SK-N-SH (cell line): ENCODE results near the gene ACAP1. TPM values are rescaled to one million over a fixed set of nuclear protein-coding genes. Genes with fewer than 3 reads are reported as not detected.

Experiments used
- CTCF ChIA-PET: fragments of 300-600, 350-600 bp; formaldehyde crosslinking; extraction: SDS; loops from one replicate; lab custom pipeline; 2021; lab: Yijun Ruan, JAX
- POLR2A ChIA-PET: fragments of 350-600 bp; sonication (Branson Sonifier 250); formaldehyde crosslinking; extraction: SDS; loops from one replicate; lab custom pipeline; 2020; ENCODE audit warnings: antibody characterized with exemption, inconsistent platforms; lab: Yijun Ruan, JAX
- DNase-seq: peaks from one replicate; pipeline ENCODE4 v3.0.0; 2012
- H2AFZ ChIP-seq: fragments of 200-600 bp; sonication (generic); 2 replicates; pipeline ENCODE4 v1.8.1; 2016; ENCODE audit warnings: antibody characterized with exemption, mild to moderate bottlenecking, low read depth
- H3F3A ChIP-seq: fragments of 200-600 bp; sonication (generic); replicated peaks from 2 replicates; pipeline ENCODE3; 2016; ENCODE audit warnings: antibody characterized with exemption, mild to moderate bottlenecking; ENCODE audit not compliant: insufficient read depth
- H3K27ac ChIP-seq, 2 experiments: fragments of 200-500 bp in 1 of 2; fragments of 200-600 bp in 1 of 2; sonication (Bioruptor generic) in 1 of 2; sonication (generic), shearing (Covaris generic) in 1 of 2; 2 replicates each; pipeline versions ENCODE4 v1.5.1 to v1.6.1; 2014 to 2016; ENCODE audit warnings: low read depth in 2 of 2, inconsistent platforms in 1 of 2, low read length in 1 of 2, mild to moderate bottlenecking in 1 of 2, mixed read lengths in 1 of 2
- H3K27me3 ChIP-seq: fragments of 200-600 bp; sonication (generic), shearing (Covaris generic); 2 replicates; pipeline ENCODE4 v1.6.1; 2016; ENCODE audit warnings: mixed run types; ENCODE audit not compliant: insufficient read depth
- H3K36me3 ChIP-seq, 2 experiments: fragments of 200-500 bp in 1 of 2; fragments of 200-600 bp in 1 of 2; sonication (Bioruptor generic) in 1 of 2; sonication (generic) in 1 of 2; replicated peaks in 1 of 2; 2 replicates each; pipeline versions ENCODE3 to v1.5.1; 2014 to 2016; ENCODE audit warnings: low read length in 1 of 2, mild to moderate bottlenecking in 1 of 2; ENCODE audit not compliant: insufficient read depth in 2 of 2, control insufficient read depth in 1 of 2
- H3K4me1 ChIP-seq, 2 experiments: fragments of 200-500 bp in 1 of 2; fragments of 200-600 bp in 1 of 2; sonication (Bioruptor generic) in 1 of 2; sonication (generic), shearing (Covaris generic) in 1 of 2; 2 replicates each; pipeline versions ENCODE4 v1.5.1 to v1.6.1; 2014 to 2016; ENCODE audit warnings: low read depth in 1 of 2, low read length in 1 of 2, mixed run types in 1 of 2; ENCODE audit not compliant: insufficient read depth in 2 of 2, control insufficient read depth in 1 of 2
- H3K4me2 ChIP-seq: fragments of 200-600 bp; sonication (generic), shearing (Covaris generic); 2 replicates; pipeline ENCODE4 v1.6.1; 2017; ENCODE audit warnings: mixed run types
- H3K4me3 ChIP-seq, 2 experiments: fragments of 200-500 bp in 1 of 2; fragments of 200-600 bp in 1 of 2; sonication (Bioruptor generic) in 1 of 2; sonication (generic), shearing (Covaris generic) in 1 of 2; 2 replicates each; pipeline versions ENCODE4 v1.5.1 to v1.8.1; 2014 to 2016; ENCODE audit warnings: low read depth in 2 of 2, inconsistent platforms in 1 of 2, low read length in 1 of 2, mild to moderate bottlenecking in 1 of 2, mixed read lengths in 1 of 2, moderate library complexity in 1 of 2
- H3K79me2 ChIP-seq: fragments of 200-600 bp; sonication (generic); 2 replicates; pipeline ENCODE4 v1.8.1; 2017; ENCODE audit warnings: mild to moderate bottlenecking; ENCODE audit not compliant: insufficient read depth
- H3K9ac ChIP-seq: fragments of 200-600 bp; sonication (generic); 2 replicates; pipeline ENCODE4 v1.6.1; 2017; ENCODE audit warnings: mixed run types
- H3K9me2 ChIP-seq: fragments of 200-600 bp; sonication (generic); 2 replicates; pipeline ENCODE4 v1.6.1; 2017; ENCODE audit warnings: mixed run types
- H3K9me3 ChIP-seq: fragments of 200-600 bp; sonication (generic); 2 replicates; pipeline ENCODE4 v1.6.1; 2017; ENCODE audit warnings: mixed run types, mild to moderate bottlenecking, moderate library complexity
- H4K20me1 ChIP-seq: fragments of 200-600 bp; sonication (generic); 2 replicates; pipeline ENCODE4 v1.6.1; 2017; ENCODE audit warnings: mild to moderate bottlenecking, mixed run types; ENCODE audit not compliant: insufficient read depth
- CTCF ChIP-seq: fragments of 200-600 bp; sonication (generic); IDR thresholded peaks from 2 replicates; pipeline ENCODE4 v1.6.1; 2017; ENCODE audit warnings: antibody characterized with exemption, mild to moderate bottlenecking, moderate library complexity
- ELF1 ChIP-seq: IDR thresholded peaks from 2 replicates; pipeline ENCODE4 v1.4.0; 2012
- EP300 ChIP-seq, 2 experiments: IDR thresholded peaks; 2 replicates each; pipeline versions ENCODE4 v1.4.0 to v1.6.1; 2012; ENCODE audit warnings: borderline replicate concordance in 1 of 2, low read depth in 1 of 2, low read length in 1 of 2
- FOXJ3 ChIP-seq: sonication (generic); formaldehyde crosslinking; IDR thresholded peaks from 2 replicates; pipeline ENCODE4 v1.5.1; 2020; ENCODE audit warnings: mild to moderate bottlenecking, missing genetic modification reagents
- FOXM1 ChIP-seq: IDR thresholded peaks from 2 replicates; pipeline ENCODE4 v1.4.0; 2012; ENCODE audit warnings: low read depth, mild to moderate bottlenecking
- GABPA ChIP-seq: IDR thresholded peaks from 2 replicates; pipeline ENCODE4 v1.4.0; 2012; ENCODE audit warnings: low read depth, mild to moderate bottlenecking
- GATA2 ChIP-seq: sonication (generic); formaldehyde crosslinking; IDR thresholded peaks from 2 replicates; pipeline ENCODE4 v1.5.0; 2020; ENCODE audit warnings: mild to moderate bottlenecking, missing genetic modification reagents
- JUND ChIP-seq: IDR thresholded peaks from 2 replicates; pipeline ENCODE4 v1.4.0; 2012
- MAX ChIP-seq: IDR thresholded peaks from 2 replicates; pipeline ENCODE4 v1.4.0; 2012; ENCODE audit warnings: low read depth
- MXI1 ChIP-seq: IDR thresholded peaks from 2 replicates; pipeline ENCODE4 v1.6.1; 2012; ENCODE audit warnings: mild to moderate bottlenecking, low read depth, low read length, improper control_type of control experiment
- NRF1 ChIP-seq: IDR thresholded peaks from 2 replicates; pipeline ENCODE4 v1.6.1; 2012; ENCODE audit warnings: low read depth, mild to moderate bottlenecking, low read length
- POLR2AphosphoS5 ChIP-seq: IDR thresholded peaks from 2 replicates; pipeline ENCODE4 v1.6.1; 2012; ENCODE audit warnings: low read depth, low read length
- RAD21 ChIP-seq: IDR thresholded peaks from 2 replicates; pipeline ENCODE4 v1.6.1; 2012; ENCODE audit warnings: mild to moderate bottlenecking, low read length
- RCOR1 ChIP-seq: fragments of 150-350 bp; IDR thresholded peaks from 2 replicates; pipeline ENCODE4 v1.6.1; 2017; ENCODE audit warnings: antibody characterized with exemption, low read length
- REST ChIP-seq: IDR thresholded peaks from 2 replicates; pipeline ENCODE4 v1.6.1; 2012; ENCODE audit warnings: mild to moderate bottlenecking, low read depth, low read length, moderate library complexity
- SIN3A ChIP-seq: IDR thresholded peaks from 2 replicates; pipeline ENCODE4 v1.6.1; 2012; ENCODE audit warnings: low read depth, mild to moderate bottlenecking, low read length, moderate library complexity, borderline replicate concordance
- SMC3 ChIP-seq: IDR thresholded peaks from 2 replicates; pipeline ENCODE4 v1.6.1; 2012; ENCODE audit warnings: low read depth, low read length, improper control_type of control experiment
- TCF12 ChIP-seq: IDR thresholded peaks from 2 replicates; pipeline ENCODE4 v1.4.0; 2012
- TEAD4 ChIP-seq: IDR thresholded peaks from 2 replicates; pipeline ENCODE4 v1.4.0; 2012; ENCODE audit warnings: mild to moderate bottlenecking, borderline replicate concordance; ENCODE audit not compliant: insufficient read depth
- USF2 ChIP-seq: fragments of 150-350 bp; IDR thresholded peaks from 2 replicates; pipeline ENCODE4 v1.6.1; 2017; ENCODE audit warnings: antibody characterized with exemption, low read length, low read depth, borderline replicate concordance
- WGBS: methylation state at CpG from one replicate; pipeline ENCODE4 v1.1.6; 2017; ENCODE audit warnings: low lambda C conversion rate; 5-methylcytosine and 5-hydroxymethylcytosine counted together
- polyA plus RNA-seq, 3 experiments: library from polyadenylated mRNA; depleted of rRNA; stranded (reverse); fragments of >200 nt; gene quantifications; 2 replicates each; pipeline ENCODE4 v1.2.3, GENCODE V29; 2012

The ACAP1 gene
- polyA plus RNA-seq, 1 of the 3 experiments (the other 2 are of a cell fraction), result 0.71 TPM

- Histone ChIP-seq H3K9me2 (no peaks in the 10 kb centered on the region), H2AFZ (no peak overlapping the region), H3F3A (no peaks in the 10 kb centered on the region), H3K4me2 (peak overlapping the region; percentile 86), H3K27me3 (no peaks in the 10 kb centered on the region), H3K4me3 (no peak overlapping the region), H3K9me3 (no peaks in the 10 kb centered on the region), H3K9ac (0 out of 2 replicates have a peak overlapping the region, but pooled peaks have one; percentile 65), H3K4me1 (peaks cover 3 to 13% of the 10 kb centered on the region in 2 experiments; a peak in 2 of 4 replicates), H3K36me3 (peaks cover 5 to 39% of the 10 kb centered on the region in 2 experiments), H4K20me1 (no peaks in the 10 kb centered on the region), H3K27ac (no peak overlapping the region), H3K79me2 (peaks cover 17% of the 10 kb centered on the region; the same call in 1 of the 2 replicates)
- ChIA-PET CTCF (interaction anchor here (1.0 to 8.4 kb wide), 2 partner anchors 17 to 46 kb away, joined by 4 to 55 read pairs; partner anchors contain the start of gene SLC2A4), POLR2A (no interaction called here)
- 96% methylated on average over 16 of the region's 17 CpGs for WGBS
- TF ChIP-seq GABPA (no peak), NRF1 (no peak), ELF1 (no peak), EP300 (IDR thresholded peaks at IDR 0.05; ENCODE audit: borderline replicate concordance in 1 of 2, low read depth in 1 of 2, low read length in 1 of 2) (no peak), RAD21 (no peak), SIN3A (no peak), MAX (no peak), GATA2 (CRISPR knock-in tag) (no peak), MXI1 (no peak), USF2 (no peak), REST (no peak), POLR2AphosphoS5 (no peak), FOXM1 (no peak), TCF12 (no peak), JUND (no peak), TEAD4 (no peak), RCOR1 (no peak), CTCF (no peak), FOXJ3 (CRISPR knock-in tag) (no peak), SMC3 (no peak)
- no peak for DNase-seq
These were observed 8.8 kb upstream of the ACAP1 start for GRCh38 chr17:7327501-7327900.
